K562 (cell line): ENCODE data around the gene ATP9B.

Source experiments
- CHD2 ChIP-seq: IDR thresholded peaks from 2 replicates; pipeline ENCODE4 v1.6.1; 2011; ENCODE audit warnings: low read depth, low read length
- CREB5 ChIP-seq: fragments of 250-450 bp; sonication (Bioruptor Pico); IDR thresholded peaks from 2 replicates; pipeline ENCODE4 v1.5.0; 2020; ENCODE audit warnings: mild to moderate bottlenecking
- CTCF ChIP-seq, 3 experiments: IDR thresholded peaks in 2 of 3; conservative IDR thresholded peaks in 1 of 3; 2 replicates each; pipeline ENCODE4 v1.5.1; 2011 to 2012; ENCODE audit warnings: low read length in 3 of 3, mild to moderate bottlenecking in 3 of 3, control low read depth in 2 of 3, improper control_type of control experiment in 1 of 3, inconsistent platforms in 1 of 3, low read depth in 1 of 3, mixed read lengths in 1 of 3, moderate library complexity in 1 of 3; ENCODE audit not compliant: insufficient read depth in 2 of 3
- EZH2 ChIP-seq: IDR thresholded peaks from 2 replicates; pipeline ENCODE4 v1.6.1; 2012; ENCODE audit warnings: low read depth, mild to moderate bottlenecking, inconsistent platforms, low read length, borderline replicate concordance
- FOS ChIP-seq: IDR thresholded peaks from 3 replicates; pipeline ENCODE4 v1.6.1; 2011; ENCODE audit not compliant: insufficient read length; ENCODE audit errors: extremely low read depth
- FOXP4 ChIP-seq: sonication (generic); formaldehyde crosslinking; IDR thresholded peaks from 2 replicates; pipeline ENCODE4 v1.8.0; 2022; ENCODE audit warnings: mild to moderate bottlenecking, missing genetic modification reagents, borderline replicate concordance
- HDAC2 ChIP-seq: fragments of 450-650 bp; IDR thresholded peaks from 2 replicates; pipeline ENCODE4 v1.6.1; 2016; ENCODE audit warnings: mild to moderate bottlenecking
- MAFF ChIP-seq: IDR thresholded peaks from 2 replicates; pipeline ENCODE4 v1.6.1; 2012; ENCODE audit warnings: low read length, improper control_type of control experiment
- MTA2 ChIP-seq: fragments of 450-650 bp; IDR thresholded peaks from 2 replicates; pipeline ENCODE4 v1.6.1; 2016; ENCODE audit warnings: low read depth
- PHF8 ChIP-seq: fragments of 200-600 bp; sonication (generic); IDR thresholded peaks from 2 replicates; pipeline ENCODE4 v1.6.1; 2012; ENCODE audit warnings: mixed run types, mild to moderate bottlenecking, inconsistent platforms, low read length, moderate library complexity, borderline replicate concordance
- ZZZ3 ChIP-seq: fragments of 450-650 bp; IDR thresholded peaks from 2 replicates; pipeline ENCODE4 v1.6.1; 2016; ENCODE audit warnings: antibody characterized with exemption, mild to moderate bottlenecking, moderate library complexity

GRCh38 chr18:79077181-79077580, 8.0 kb downstream of the ATP9B start:
- TF ChIP-seq HDAC2 (no peak), CTCF (IDR thresholded peaks at IDR 0.05 in 2 of 3, conservative IDR thresholded peaks at IDR 0.05 in 1 of 3; ENCODE audit: insufficient read depth in 2 of 3, low read depth in 1 of 3, low read length in 3 of 3) (no peak), EZH2 (no peak), MAFF (no peak), CHD2 (no peak), MTA2 (no peak), CREB5 (CRISPR knock-in tag) (no peak), FOXP4 (no peak), FOS (no peak), PHF8 (no peak), ZZZ3 (no peak)
